CD4-positive, alpha-beta T cell treated with Interleukin-17A for 1 hour (primary cell): ENCODE results near the gene NDUFV3.
A peak's percentile ranks its signal among the peaks of the same experiment; 100 is the strongest.
"Not testable (repeated sequence)": the region's sequence is repeated elsewhere in the genome, so short reads cannot be mapped to it uniquely, and the experiment has no call there.

Source experiments
- DNase-seq: peaks from one replicate; pipeline ENCODE4 v3.0.0-alpha.2; 2020

NDUFV3 gene

DNA sequence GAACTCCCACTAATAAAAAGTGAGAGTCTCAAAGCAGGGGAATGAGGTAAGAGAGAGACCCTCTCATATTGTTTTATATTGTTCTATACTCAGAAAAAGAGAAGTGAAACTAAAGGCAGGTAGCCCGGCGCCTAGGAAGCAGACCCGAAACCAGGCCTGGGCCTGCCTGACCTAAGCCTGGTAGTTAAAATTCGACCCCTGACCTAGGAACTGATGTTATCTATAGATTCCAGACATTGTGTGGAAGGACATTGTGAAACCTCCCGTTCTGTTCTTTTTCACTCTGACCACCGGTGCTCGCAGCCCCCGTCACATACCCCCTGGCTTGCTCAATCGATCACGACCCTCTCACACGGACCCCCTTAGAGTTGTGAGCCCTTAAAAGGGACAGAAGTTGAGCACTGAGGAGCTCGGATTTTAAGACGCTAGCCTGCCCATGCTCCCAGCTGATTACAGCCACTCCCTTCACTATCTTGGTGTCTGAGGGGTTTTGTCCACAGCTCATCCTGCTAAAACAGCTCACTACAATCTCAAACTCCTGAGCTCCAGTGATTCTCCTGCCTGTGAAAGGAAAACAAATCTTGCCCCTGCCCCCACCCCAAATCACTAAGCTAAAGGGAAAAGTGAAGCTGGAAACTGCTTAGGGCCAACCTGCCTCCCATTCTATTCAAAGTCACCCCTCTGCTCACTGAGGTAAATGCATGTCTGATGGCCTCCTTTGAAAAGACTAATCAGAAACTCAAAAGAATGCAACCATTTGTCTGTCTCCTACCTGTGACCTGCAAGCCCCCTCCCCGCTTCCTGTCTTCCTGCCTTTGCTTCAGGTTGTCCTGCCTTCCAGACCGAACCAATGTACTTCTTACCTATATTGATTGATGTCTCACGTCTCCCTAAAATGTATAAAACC, 44.2 kb downstream of the NDUFV3 start:
- DNase-seq = not testable (repeated sequence)

DNA sequence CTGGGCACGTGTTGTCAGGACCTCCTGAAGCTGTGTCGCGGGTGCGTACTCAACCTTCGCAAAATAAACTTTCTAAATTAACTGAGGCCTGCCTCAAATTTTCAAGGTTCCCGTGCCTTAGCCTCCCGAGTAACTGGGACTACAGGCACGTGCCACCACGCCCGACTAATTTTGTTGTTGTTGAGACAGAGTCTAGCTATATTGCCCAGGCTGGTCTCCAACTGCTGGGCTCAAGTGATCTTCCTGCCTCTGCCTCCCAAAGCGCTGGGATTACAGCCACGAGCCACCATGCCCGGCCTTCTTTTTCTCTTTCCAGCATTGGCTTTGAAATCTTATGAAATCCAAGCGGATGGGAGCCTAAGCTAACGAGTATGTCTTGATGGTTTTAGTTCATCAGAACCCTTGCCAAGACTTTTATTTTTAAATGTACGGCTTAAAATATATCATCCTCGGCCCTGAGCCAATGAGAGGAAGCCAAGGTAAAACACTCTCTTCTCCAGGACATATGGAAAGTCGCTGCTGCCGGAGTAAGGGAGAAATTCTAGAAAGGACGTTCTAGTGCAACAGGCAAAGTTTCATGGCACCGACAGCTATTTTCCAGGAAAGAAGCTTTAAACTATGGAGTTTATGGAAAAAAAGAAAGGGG, 45.0 kb downstream of the NDUFV3 start:
- DNase-seq = no peak

DNA sequence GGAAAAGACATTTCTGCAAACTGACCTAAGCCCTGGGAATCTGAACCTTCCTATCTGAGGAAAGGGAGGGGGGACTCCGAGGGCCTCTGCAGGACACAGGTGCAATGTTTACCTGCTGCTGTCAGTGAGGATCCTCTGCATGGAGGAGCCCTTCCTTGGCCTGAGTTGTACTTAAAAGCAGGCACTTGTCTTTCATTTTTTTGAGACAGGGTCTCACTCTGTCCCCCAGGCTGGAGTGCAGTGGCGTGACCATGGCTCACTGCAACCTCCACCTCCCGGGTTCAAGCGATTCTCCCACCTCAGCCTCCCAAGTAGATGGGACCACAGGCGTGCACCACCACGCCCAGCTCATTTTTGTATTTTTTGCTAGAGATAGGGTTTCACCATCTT, 45.5 kb downstream of the NDUFV3 start:
- DNase-seq = not testable (repeated sequence)

DNA sequence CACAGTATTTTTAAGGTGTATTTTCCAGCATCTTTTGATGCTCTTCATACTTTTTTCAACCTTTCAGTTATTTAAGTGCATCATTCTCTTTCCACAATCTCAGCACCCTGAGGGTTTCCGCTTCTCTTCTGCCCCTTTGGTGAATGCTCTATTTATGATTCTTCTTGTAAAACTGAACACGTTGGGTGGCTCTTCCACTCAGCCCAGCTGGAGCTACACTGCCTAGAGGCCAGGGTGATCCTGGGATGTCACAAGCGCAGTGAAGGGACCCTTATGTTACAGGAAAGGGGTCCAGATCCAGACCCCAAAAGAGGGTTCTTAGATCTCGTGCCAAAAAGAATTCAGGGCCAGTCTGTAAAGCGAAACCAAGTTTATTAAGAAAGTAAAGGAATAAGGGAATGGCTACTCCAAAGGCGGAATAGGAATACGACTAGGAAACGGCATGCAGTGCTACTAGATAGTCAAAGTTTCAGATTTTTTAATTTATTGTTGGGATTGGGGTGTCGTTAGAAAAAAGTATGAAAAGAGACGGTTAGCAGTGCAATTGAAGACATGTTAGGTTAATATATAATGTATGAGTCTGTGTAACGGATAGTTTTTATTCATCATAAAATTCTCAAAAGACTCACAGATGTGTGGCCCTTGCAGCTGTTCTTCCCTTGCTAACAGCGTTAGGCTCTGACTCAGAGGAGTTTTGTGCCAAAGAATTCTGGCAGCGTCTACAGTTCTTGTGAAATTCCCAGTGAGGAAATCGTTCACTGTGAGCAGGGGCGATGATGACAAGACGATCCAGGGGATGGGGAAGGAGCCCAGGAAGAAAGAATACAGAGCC, 46.7 kb downstream of the NDUFV3 start:
- no peak for DNase-seq

DNA sequence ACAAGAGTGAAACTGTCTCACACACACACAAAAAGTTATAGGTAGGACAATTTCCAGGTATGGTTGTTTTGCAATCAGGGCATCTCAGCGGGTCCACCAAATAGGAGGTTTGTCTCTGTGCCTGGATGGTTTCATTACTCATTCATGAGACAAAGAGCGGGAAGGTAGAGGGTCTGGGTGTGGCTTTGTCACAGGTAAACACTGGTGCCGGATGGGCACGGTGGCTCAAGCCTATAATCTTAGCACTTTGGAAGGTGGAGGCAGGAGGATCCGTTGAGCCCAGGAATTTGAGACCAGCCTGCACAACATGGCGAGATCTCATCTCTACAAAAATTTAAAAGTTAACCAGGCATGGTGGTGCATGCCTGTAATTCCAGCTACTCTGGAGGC, 48.6 kb downstream of the NDUFV3 start:
- no peak for DNase-seq

DNA sequence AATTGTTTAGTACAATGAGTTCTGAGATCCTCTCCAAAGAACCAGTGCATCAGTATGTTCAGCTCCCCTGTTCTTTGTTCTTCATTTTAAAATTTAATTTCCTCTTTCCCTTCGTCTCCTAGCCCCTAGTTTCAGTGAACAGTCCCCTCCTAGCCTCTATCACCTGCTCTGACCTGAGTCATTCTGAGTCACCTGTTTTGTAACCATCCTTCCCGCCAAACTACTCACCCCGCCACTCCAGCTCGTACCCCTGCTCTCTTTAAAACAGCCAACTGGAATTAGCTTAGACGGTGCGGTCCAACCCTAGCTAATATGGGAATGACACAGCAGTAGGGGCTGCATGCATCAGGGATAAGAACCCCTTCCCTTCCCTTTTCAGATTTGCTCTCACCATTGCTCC, 49.1 kb downstream of the NDUFV3 start:
- no peak for DNase-seq

DNA sequence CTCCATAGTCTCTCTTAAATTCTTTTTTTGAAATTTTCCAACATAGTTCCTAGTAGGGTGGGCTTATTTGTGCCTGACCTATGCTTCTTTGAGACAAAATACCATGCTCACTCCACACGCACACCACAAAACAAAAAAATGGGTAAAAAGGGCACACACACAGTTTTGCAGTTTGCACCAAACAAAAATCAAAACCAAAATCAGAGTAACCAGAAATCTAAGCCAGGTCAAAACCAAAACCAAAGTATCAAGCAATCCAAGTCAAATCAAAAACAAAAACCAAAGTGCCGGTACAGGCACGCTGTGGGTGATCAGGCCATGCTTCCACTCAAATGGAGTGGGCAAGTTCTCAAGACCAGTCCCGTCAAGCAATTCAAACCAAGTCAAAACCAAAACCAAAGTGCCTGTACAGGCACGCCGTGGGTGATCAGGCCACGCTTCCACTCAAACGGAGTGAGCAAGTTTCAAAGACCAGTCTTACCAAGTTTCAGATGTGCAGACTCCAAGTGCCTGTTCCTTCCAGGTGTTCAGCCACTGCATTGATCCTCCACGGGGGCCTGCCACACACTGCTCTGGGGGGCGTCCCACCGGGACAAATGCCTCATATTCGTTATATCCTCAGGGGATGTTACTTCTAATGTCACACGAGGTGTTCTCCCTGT, 56.1 kb downstream of the NDUFV3 start:
- peak; percentile 18 for DNase-seq

DNA sequence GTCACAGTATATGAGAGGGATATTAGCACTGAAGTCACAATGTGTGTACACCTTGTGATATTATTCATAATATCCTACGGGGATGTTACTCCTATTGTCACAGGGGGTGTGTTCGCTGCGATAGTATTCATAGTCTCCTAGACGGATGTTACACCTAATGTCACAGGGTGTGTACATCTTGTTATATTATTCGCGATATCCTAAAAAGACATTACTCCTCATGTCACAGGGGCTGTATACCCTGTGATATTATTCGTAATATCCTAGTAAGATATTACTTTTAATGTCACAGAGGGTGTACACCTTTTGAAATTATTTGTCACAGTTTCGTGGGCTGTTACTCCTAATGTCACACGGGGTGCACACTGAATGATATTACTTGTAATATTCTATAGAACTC, 58.1 kb downstream of the NDUFV3 start:
- not testable (repeated sequence) for DNase-seq

DNA sequence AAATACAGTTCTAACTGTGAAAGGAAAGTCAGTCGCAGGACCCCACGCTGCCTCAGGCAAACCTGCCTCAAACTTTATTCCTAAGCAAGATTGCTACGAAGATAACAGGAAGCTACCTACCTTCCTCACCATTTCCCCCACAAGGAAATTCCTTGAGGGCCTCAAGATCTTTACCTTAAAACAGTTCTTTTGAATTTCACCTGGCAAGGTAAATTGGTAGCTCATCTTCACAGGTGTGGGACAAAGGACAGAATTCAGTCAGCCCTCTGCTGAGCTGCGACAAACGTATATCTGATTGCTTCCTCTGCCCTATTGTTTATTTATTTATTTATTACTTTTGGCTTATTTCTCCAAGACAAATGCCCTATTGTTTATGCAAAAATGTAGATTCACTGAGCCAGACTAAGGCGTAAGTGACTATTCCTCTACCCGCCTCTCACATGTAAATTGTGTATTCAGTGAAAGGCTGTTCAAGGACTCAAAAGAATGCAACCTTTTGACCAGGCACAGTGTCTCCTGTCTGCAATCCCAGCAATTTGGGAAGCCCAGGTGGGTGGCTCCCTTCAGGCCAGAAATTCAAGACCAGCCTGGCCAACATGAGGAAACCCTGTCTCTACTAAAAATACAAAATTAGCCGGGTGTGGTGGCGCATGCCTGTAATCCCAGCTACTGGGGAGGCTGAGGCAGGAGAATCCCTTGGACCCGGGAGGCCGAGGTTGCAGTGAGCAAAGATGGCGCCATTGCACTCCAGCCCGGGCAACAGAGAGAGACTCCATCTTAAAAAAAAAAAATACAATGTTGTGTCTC, 63.9 kb downstream of the NDUFV3 start:
- no peak for DNase-seq

DNA sequence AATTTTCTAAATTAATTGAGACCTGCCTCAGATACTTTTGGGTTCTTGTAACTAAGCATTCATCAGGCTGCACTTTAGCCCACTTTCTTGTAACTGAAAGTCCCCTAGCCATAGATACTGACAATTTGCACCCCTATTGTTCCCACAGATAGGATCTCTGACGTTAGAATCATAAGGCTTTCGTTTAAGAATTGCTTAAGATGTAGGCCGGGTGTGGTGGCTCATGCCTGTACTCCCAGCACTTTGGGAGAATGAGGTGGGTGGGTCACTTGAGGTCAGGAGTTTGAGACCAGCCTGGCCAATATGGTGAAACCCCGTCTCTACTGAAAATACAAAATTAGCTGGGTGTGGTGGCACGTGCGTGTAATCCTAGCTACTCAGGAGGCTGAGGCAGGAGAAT, 65.0 kb downstream of the NDUFV3 start:
- not testable (repeated sequence) for DNase-seq

DNA sequence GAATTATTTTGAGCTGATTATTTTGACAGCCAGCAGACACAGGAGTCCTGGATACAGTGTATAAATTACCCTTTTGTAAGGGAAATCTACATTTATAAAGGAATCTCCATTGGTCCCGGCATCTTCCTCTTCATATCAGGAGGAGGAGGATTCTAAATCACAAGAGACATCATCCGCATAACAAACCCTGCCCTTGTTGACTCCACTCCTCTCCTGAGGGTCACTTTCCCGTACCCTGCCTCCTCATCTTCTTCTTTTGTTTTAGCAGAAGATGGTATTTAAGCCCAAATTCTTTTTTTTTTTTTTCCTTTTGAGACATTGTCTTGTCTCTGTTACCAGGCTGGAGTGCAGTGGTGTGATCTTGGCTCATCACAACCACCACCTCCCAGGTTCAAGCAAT, 66.6 kb downstream of the NDUFV3 start:
- DNase-seq = no peak

DNA sequence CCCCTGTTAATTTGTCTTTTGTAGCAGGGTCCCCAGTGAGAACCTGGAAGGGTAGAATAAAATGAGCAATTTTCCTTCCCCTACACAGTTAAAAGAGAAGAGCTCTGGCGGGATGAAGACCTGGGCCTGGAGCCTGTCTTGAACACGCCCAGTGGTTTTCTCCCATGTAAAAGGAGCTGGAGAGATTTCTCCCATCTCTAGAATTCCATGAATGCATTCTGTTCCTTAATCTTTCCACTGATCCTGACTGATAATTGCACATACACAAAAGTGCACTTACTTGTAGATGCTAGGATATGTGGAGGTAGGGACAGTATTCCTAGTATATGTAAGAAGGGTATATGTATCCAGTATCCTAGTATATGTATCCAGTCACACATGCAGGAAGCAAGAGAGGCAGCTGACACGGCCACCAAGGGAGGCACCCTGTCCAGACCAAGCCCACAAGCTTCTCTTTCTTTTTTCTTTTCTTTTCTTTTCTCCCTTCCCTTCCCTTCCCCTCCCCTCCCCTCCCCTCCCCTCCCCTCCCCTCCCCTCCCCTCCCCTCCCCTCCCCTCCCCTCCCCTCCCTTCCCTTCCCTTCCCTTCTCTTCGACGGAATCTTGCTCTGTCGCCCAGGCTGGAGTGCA, 69.4 kb downstream of the NDUFV3 start:
- no peak for DNase-seq
